Panc1 (cell line): ENCODE data around the gene KRT82. TPM values are rescaled to one million over a fixed set of nuclear protein-coding genes. Genes with fewer than 3 reads are reported as not detected.

Experiments
- ATAC-seq: fragments of 200-7000 bp; cut with Tn5 transposase; 2 replicates; pipeline ENCODE4 v1.9.1; 2020; ENCODE audit warnings: mild to moderate bottlenecking, moderate library complexity
- BruUV-seq: library from RNA; stranded (reverse); fragments of 400-500 nt; replicated peaks from 2 replicates; lab custom pipeline; 2021; lab: Mats Ljungman, UMichigan
- CTCF ChIA-PET: fragments of 300-600 bp; sonication (Branson Sonifier 250); formaldehyde crosslinking; loops from one replicate; lab custom pipeline; 2022; ENCODE audit warnings: antibody characterized with exemption; lab: Charles Lee
- POLR2A ChIA-PET: fragments of 300-600 bp; sonication (Branson Sonifier 250); formaldehyde crosslinking; loops from one replicate; lab custom pipeline; 2022; ENCODE audit warnings: antibody characterized with exemption; lab: Charles Lee
- DNase-seq: peaks from one replicate; pipeline ENCODE4 v3.0.0-alpha.2; 2010; ENCODE audit warnings: low read depth, low spot score
- H3K27ac ChIP-seq: 2 replicates; pipeline ENCODE4 v1.5.1; 2011; ENCODE audit warnings: mild to moderate bottlenecking, low read length, inconsistent platforms
- H3K27me3 ChIP-seq: fragments of 200-500 bp; sonication (Bioruptor generic); 2 replicates; pipeline ENCODE4 v1.6.0; 2014; ENCODE audit warnings: low read length, inconsistent platforms; ENCODE audit not compliant: control insufficient read depth, insufficient read depth
- H3K36me3 ChIP-seq: fragments of 200-500 bp; sonication (Bioruptor generic); 2 replicates; pipeline ENCODE4 v1.5.1; 2014; ENCODE audit warnings: inconsistent platforms, mild to moderate bottlenecking, low read length, moderate library complexity; ENCODE audit not compliant: control insufficient read depth, insufficient read depth
- H3K4me1 ChIP-seq: 2 replicates; pipeline ENCODE4 v1.5.1; 2011; ENCODE audit warnings: inconsistent platforms, mild to moderate bottlenecking, low read length, moderate library complexity; ENCODE audit not compliant: control insufficient read depth, insufficient read depth
- H3K4me3 ChIP-seq, 2 experiments: 2 replicates each; pipeline ENCODE4 v1.5.1; 2011 to 2012; ENCODE audit warnings: low read depth in 2 of 2, low read length in 2 of 2, mild to moderate bottlenecking in 2 of 2, inconsistent platforms in 1 of 2, moderate library complexity in 1 of 2
- H3K9me3 ChIP-seq: fragments of 200-500 bp; sonication (Bioruptor generic); 2 replicates; pipeline ENCODE4 v1.5.1; 2014; ENCODE audit warnings: low read depth, mild to moderate bottlenecking, inconsistent platforms, low read length, moderate library complexity; ENCODE audit not compliant: control insufficient read depth, insufficient read depth
- CTCF ChIP-seq: fragments of 450-650 bp; IDR thresholded peaks from 2 replicates; pipeline ENCODE4 v1.5.1; 2017; ENCODE audit warnings: mild to moderate bottlenecking
- POLR2AphosphoS5 ChIP-seq: IDR thresholded peaks from 2 replicates; pipeline ENCODE4 v1.6.1; 2012; ENCODE audit warnings: mild to moderate bottlenecking, low read depth, low read length, moderate library complexity
- REST ChIP-seq, 2 experiments: IDR thresholded peaks; 2 replicates each; pipeline ENCODE4 v1.6.1; 2011 to 2012; ENCODE audit warnings: low read depth in 2 of 2, control low read depth in 1 of 2, low read length in 1 of 2, mild to moderate bottlenecking in 1 of 2, moderate library complexity in 1 of 2; ENCODE audit not compliant: insufficient read depth in 1 of 2
- SIN3A ChIP-seq: IDR thresholded peaks from 2 replicates; pipeline ENCODE4 v1.6.1; 2012; ENCODE audit warnings: low read depth, mild to moderate bottlenecking, low read length, moderate library complexity, borderline replicate concordance; ENCODE audit not compliant: insufficient read depth
- TCF7L2 ChIP-seq: IDR thresholded peaks from 2 replicates; pipeline ENCODE4 v1.6.1; 2011; ENCODE audit warnings: mild to moderate bottlenecking, low read depth, low read length, inconsistent platforms
- in situ Hi-C: cut with HindIII; loops from 2 replicates; pipeline ENCODE4 v1.10.0; 2016; ENCODE audit warnings: low sequenced_read_pairs, low pct_unique_long_range_greater_than_20kb
- intact Hi-C: fragments of 100-400 bp; cut with micrococcal nuclease; formaldehyde crosslinking; loops from one replicate; pipeline ENCODE4 v1.10.0; 2022; ENCODE audit not compliant: unreplicated experiment
- total RNA-seq: library from RNA; stranded (reverse); gene quantifications from one replicate; pipeline ENCODE4 v1.2.1, GENCODE V29; 2021; ENCODE audit not compliant: unreplicated experiment

KRT82 gene
- total RNA-seq, 1 experiment from 2014 or later = not detected

- in situ Hi-C loops = no loop called here
- Histone ChIP-seq H3K9me3 (no peaks in the 10 kb centered on the region), H3K27me3 (peaks cover 2% of the 10 kb centered on the region; the same call in 1 of the 2 replicates), H3K36me3 (no peaks in the 10 kb centered on the region), H3K4me3 (no peak overlapping the region), H3K4me1 (peaks cover 8% of the 10 kb centered on the region), H3K27ac (no peak overlapping the region)
- ATAC-seq (no peak), DNase-seq (no peak)
- no TSS peak for BruUV-seq
- POLR2A ChIA-PET = no interaction called here
- intact Hi-C loops = no loop called here
- CTCF ChIA-PET = no interaction called here
- TF ChIP-seq CTCF = no peak
- TF ChIP-seq TCF7L2 = no peak
- no peak for TF ChIP-seq REST (IDR thresholded peaks at IDR 0.05; ENCODE audit: insufficient read depth in 1 of 2, low read depth in 2 of 2, low read length in 1 of 2)
- TF ChIP-seq POLR2AphosphoS5 = no peak
- TF ChIP-seq SIN3A = no peak
These were observed 56.9 kb downstream of the KRT82 start for GRCh38 chr12:52349196-52349595.

GRCh38 chr12:52347551-52348510 is 58.3 kb downstream of the KRT82 start:
- Histone ChIP-seq H3K36me3 (no peaks in the 10 kb centered on the region), H3K9me3 (peaks cover 3% of the 10 kb centered on the region; the same call in 1 of the 2 replicates), H3K27me3 (peaks cover 2% of the 10 kb centered on the region; the same call in 1 of the 2 replicates), H3K4me3 (no peak overlapping the region), H3K4me1 (peaks cover 8% of the 10 kb centered on the region), H3K27ac (no peak overlapping the region)
- in situ Hi-C loops (no loop called here), intact Hi-C loops (no loop called here)
- DNase-seq (no peak), ATAC-seq (no peak)
- no TSS peak for BruUV-seq
- TF ChIP-seq POLR2AphosphoS5 (no peak), TCF7L2 (no peak), CTCF (no peak), REST (IDR thresholded peaks at IDR 0.05; ENCODE audit: insufficient read depth in 1 of 2, low read depth in 2 of 2, low read length in 1 of 2) (no peak), SIN3A (no peak)
- ChIA-PET CTCF (interaction anchor here (0.6 kb wide), 1 partner anchor 24 kb away, joined by 3 read pairs; no protein-coding TSS in a partner anchor), POLR2A (no interaction called here)
